Measurements from ENCODE around the gene XKRX. TPM values are rescaled to one million over a fixed set of nuclear protein-coding genes. Genes with fewer than 3 reads are reported as not detected.

The XKRX gene
- total and polyA plus RNA-seq, 4 donors: under 0.01 TPM; not detected in 3

DNA sequence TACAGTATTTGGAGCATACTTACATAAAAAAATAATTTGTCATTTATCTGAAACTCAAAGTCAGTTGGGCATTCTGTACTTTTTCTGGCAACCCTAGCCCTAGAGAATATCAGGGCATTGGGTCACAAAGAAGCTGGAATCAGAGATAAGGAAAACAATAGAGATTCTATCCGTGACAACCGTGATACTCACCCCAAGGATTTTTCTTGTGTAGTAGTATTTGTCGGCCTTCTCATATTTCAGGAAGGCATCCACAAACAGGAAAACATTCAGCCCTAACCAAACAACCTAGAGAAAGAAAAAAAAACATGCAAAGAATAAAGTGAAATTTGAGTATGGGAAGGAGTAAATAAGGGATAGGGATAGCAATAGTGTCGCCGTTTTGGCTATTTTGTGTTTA is 58.2 kb downstream of the XKRX start:
- Histone ChIP-seq H3K9ac (ENCODE audit: low read depth in 1 of 2, low read length in 2 of 2) (no peak overlapping the region), H3K9me3 (ENCODE audit: control insufficient read depth in 4 of 4, low read length in 3 of 4) (no peaks in the 10 kb centered on the region), H3K27me3 (ENCODE audit: control insufficient read depth in 4 of 4, insufficient read depth in 4 of 4, low read length in 3 of 4) (no peaks in the 10 kb centered on the region), H3K27ac (ENCODE audit: low read depth in 1 of 2, low read length in 2 of 2) (no peak overlapping the region), H3K36me3 (ENCODE audit: control insufficient read depth in 4 of 4, insufficient read depth in 3 of 4, low read depth in 1 of 4, low read length in 3 of 4) (no peaks in the 10 kb centered on the region), H3K4me3 (ENCODE audit: low read depth in 1 of 3, low read length in 3 of 3) (no peak overlapping the region), H3K4me1 (ENCODE audit: control insufficient read depth in 4 of 4, insufficient read depth in 4 of 4, low read length in 3 of 4) (no peaks in the 10 kb centered on the region)
- no peak for TF ChIP-seq HNF4A (conservative IDR thresholded peaks at IDR 0.05)
- no peak for TF ChIP-seq SP1 (IDR thresholded peaks at IDR 0.05)
- TF ChIP-seq RXRA (IDR thresholded peaks at IDR 0.05): no peak
- no peak for TF ChIP-seq TAF1 (conservative IDR thresholded peaks at IDR 0.05)
- TF ChIP-seq JUND (IDR thresholded peaks at IDR 0.05): no peak
- no peak for TF ChIP-seq CTCF (IDR thresholded peaks at IDR 0.05; ENCODE audit: low read depth, low read length, missing input control)
- no peak for TF ChIP-seq FOXA2 (IDR thresholded peaks at IDR 0.05)
- no peak for TF ChIP-seq HNF4G (IDR thresholded peaks at IDR 0.05)
- TF ChIP-seq ATF3 (IDR thresholded peaks at IDR 0.05): no peak
- WGBS: 56% methylated on average over 5 of the region's 5 CpGs
- no peak for DNase-seq (ENCODE audit: low spot score)

DNA sequence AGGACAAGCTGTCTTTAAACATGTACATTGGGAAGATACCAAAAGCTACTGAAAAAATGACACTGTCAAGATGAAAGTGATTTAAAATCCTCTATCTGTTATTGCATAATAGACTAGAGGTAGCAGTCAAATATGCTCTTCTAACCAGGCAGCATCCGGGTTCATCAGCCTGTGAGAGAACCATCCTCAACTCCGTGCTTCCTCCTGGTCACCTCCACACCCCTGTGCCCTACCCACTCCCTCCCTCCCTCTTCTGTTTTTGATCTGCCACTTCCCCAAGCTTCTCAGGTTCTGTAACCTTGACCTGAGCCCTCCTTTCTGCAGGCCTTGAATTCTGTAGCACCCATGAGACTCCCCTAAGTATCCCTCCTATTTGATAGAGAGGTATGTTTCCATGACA is 60.4 kb downstream of the XKRX start:
- no peaks in the 10 kb centered on the region for H3K4me1 ChIP-seq (ENCODE audit: control insufficient read depth in 4 of 4, insufficient read depth in 4 of 4, low read length in 3 of 4)
- no peaks in the 10 kb centered on the region for H3K36me3 ChIP-seq (ENCODE audit: control insufficient read depth in 4 of 4, insufficient read depth in 3 of 4, low read depth in 1 of 4, low read length in 3 of 4)
- TF ChIP-seq, protein P1, sequence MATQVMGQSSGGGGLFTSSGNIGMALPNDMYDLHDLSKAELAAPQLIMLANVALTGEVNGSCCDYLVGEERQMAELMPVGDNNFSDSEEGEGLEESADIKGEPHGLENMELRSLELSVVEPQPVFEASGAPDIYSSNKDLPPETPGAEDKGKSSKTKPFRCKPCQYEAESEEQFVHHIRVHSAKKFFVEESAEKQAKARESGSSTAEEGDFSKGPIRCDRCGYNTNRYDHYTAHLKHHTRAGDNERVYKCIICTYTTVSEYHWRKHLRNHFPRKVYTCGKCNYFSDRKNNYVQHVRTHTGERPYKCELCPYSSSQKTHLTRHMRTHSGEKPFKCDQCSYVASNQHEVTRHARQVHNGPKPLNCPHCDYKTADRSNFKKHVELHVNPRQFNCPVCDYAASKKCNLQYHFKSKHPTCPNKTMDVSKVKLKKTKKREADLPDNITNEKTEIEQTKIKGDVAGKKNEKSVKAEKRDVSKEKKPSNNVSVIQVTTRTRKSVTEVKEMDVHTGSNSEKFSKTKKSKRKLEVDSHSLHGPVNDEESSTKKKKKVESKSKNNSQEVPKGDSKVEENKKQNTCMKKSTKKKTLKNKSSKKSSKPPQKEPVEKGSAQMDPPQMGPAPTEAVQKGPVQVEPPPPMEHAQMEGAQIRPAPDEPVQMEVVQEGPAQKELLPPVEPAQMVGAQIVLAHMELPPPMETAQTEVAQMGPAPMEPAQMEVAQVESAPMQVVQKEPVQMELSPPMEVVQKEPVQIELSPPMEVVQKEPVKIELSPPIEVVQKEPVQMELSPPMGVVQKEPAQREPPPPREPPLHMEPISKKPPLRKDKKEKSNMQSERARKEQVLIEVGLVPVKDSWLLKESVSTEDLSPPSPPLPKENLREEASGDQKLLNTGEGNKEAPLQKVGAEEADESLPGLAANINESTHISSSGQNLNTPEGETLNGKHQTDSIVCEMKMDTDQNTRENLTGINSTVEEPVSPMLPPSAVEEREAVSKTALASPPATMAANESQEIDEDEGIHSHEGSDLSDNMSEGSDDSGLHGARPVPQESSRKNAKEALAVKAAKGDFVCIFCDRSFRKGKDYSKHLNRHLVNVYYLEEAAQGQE (IDR thresholded peaks at IDR 0.05): no peak
- TF ChIP-seq ATF3 (IDR thresholded peaks at IDR 0.05): no peak
- TF ChIP-seq FOXA1 (IDR thresholded peaks at IDR 0.05): no peak
- no peak for TF ChIP-seq CTCF (IDR thresholded peaks at IDR 0.05; ENCODE audit: low read depth, low read length, missing input control)
- TF ChIP-seq, protein P2, sequence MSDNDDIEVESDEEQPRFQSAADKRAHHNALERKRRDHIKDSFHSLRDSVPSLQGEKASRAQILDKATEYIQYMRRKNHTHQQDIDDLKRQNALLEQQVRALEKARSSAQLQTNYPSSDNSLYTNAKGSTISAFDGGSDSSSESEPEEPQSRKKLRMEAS (IDR thresholded peaks at IDR 0.05): no peak
- TF ChIP-seq EGR1 (IDR thresholded peaks at IDR 0.05; ENCODE audit: low read depth in 2 of 2): no peak
- TF ChIP-seq GABPA (IDR thresholded peaks at IDR 0.05 in 1 of 2, conservative IDR thresholded peaks at IDR 0.05 in 1 of 2): no peak
- TF ChIP-seq RAD21 (IDR thresholded peaks at IDR 0.05): no peak
- TF ChIP-seq RXRA (IDR thresholded peaks at IDR 0.05): no peak
- TF ChIP-seq HNF4G (IDR thresholded peaks at IDR 0.05): no peak
- no peak for TF ChIP-seq NR2F2 (IDR thresholded peaks at IDR 0.05)
- TF ChIP-seq TAF1 (conservative IDR thresholded peaks at IDR 0.05): no peak
- no peak for TF ChIP-seq FOXA2 (IDR thresholded peaks at IDR 0.05)
- no peak for TF ChIP-seq ZBTB33 (IDR thresholded peaks at IDR 0.05)
- TF ChIP-seq YY1 (IDR thresholded peaks at IDR 0.05): no peak
- no peak overlapping the region for H3K9ac ChIP-seq (ENCODE audit: low read depth in 1 of 2, low read length in 2 of 2)
- 80% methylated on average over 2 of the region's 2 CpGs for WGBS
- H3K4me3 ChIP-seq (ENCODE audit: low read depth in 1 of 3, low read length in 3 of 3): no peak overlapping the region
- no peaks in the 10 kb centered on the region for H3K9me3 ChIP-seq (ENCODE audit: control insufficient read depth in 4 of 4, low read length in 3 of 4)
- H3K27me3 ChIP-seq (ENCODE audit: control insufficient read depth in 4 of 4, insufficient read depth in 4 of 4, low read length in 3 of 4): no peaks in the 10 kb centered on the region
- no peak overlapping the region for H3K27ac ChIP-seq (ENCODE audit: low read depth in 1 of 2, low read length in 2 of 2)
- DNase-seq (ENCODE audit: low spot score): no peak

Measured in liver (tissue), 9 donors.